Stimulated activated naive B cell treated with anti-CD40 and anti-IgM and Interleukin-4, amounts not matched to agents 10 μg/mL and 1 μg/mL and 100 μg/mL, for 72 hours (primary cell): Measurements from ENCODE around the gene QKI.
A peak's percentile ranks its signal among the peaks of the same experiment; 100 is the strongest.

Experiments used
- ATAC-seq, 2 donors: fragments of 150-1000 bp; cut with Tn5 transposase; replicated peaks; 2 replicates each; pipeline ENCODE4 v1.10.0; 2021; ENCODE audit warnings: moderate library complexity in 1 of 2
- DNase-seq: peaks from one replicate; pipeline ENCODE4 v3.0.0; 2021
- H3K27ac Mint-ChIP-seq: one replicate; pipeline ENCODE4 v1.8.0; 2022; ENCODE audit warnings: mild to moderate bottlenecking, mixed read lengths
- H3K27me3 Mint-ChIP-seq, 2 donors: one replicate each; pipeline ENCODE4 v1.8.0; 2022; ENCODE audit warnings: mixed read lengths in 2 of 2
- H3K36me3 Mint-ChIP-seq, 2 donors: one replicate each; pipeline ENCODE4 v1.8.0; 2022; ENCODE audit warnings: mixed read lengths in 2 of 2, mild to moderate bottlenecking in 1 of 2
- H3K4me1 Mint-ChIP-seq, 2 donors: one replicate each; pipeline ENCODE4 v1.8.0; 2022; ENCODE audit warnings: mixed read lengths in 2 of 2, mild to moderate bottlenecking in 1 of 2
- H3K4me3 Mint-ChIP-seq, 2 donors: one replicate each; pipeline ENCODE4 v1.8.0; 2022; ENCODE audit warnings: mild to moderate bottlenecking in 2 of 2, mixed read lengths in 2 of 2, moderate library complexity in 1 of 2
- H3K9me3 Mint-ChIP-seq, 2 donors: one replicate each; pipeline ENCODE4 v1.8.0; 2022; ENCODE audit warnings: mixed read lengths in 2 of 2, mild to moderate bottlenecking in 1 of 2

Gene QKI

GRCh38 chr6:163539101-163539762 is 124.7 kb downstream of the QKI start:
- Mint-ChIP-seq H3K36me3 (peaks cover 24 to 34% of the 10 kb centered on the region in 2 donors), H3K27me3 (no peaks in the 10 kb centered on the region), H3K9me3 (no peaks in the 10 kb centered on the region), H3K4me3 (no peak overlapping the region), H3K27ac (no peak overlapping the region), H3K4me1 (peaks cover 17 to 32% of the 10 kb centered on the region in 2 donors)
- DNase-seq (no peak), ATAC-seq (no peak)

- Mint-ChIP-seq H3K9me3 (no peaks in the 10 kb centered on the region), H3K27me3 (no peaks in the 10 kb centered on the region), H3K36me3 (peaks cover 18 to 24% of the 10 kb centered on the region in 2 donors), H3K4me1 (peaks cover 14 to 24% of the 10 kb centered on the region in 2 donors), H3K27ac (no peak overlapping the region), H3K4me3 (no peak overlapping the region)
- DNase-seq (no peak), ATAC-seq (no peak)
These were observed 128.8 kb downstream of the QKI start for GRCh38 chr6:163543321-163543720.

GRCh38 chr6:163545370-163545769 is 130.9 kb downstream of the QKI start:
- Mint-ChIP-seq H3K27me3 (no peaks in the 10 kb centered on the region), H3K9me3 (no peaks in the 10 kb centered on the region), H3K36me3 (peaks cover 14 to 31% of the 10 kb centered on the region in 2 donors), H3K4me1 (peaks cover 10 to 15% of the 10 kb centered on the region in 2 donors), H3K4me3 (no peak overlapping the region), H3K27ac (no peak overlapping the region)
- DNase-seq = no peak
- no peak for ATAC-seq

GRCh38 chr6:163547287-163547686 is 132.8 kb downstream of the QKI start:
- H3K4me1 Mint-ChIP-seq = peaks cover 2 to 3% of the 10 kb centered on the region in 2 donors
- no peak for DNase-seq
- no peaks in the 10 kb centered on the region for H3K9me3 Mint-ChIP-seq
- no peak for ATAC-seq
- H3K36me3 Mint-ChIP-seq = peaks cover 8 to 34% of the 10 kb centered on the region in 2 donors
- H3K27me3 Mint-ChIP-seq = no peaks in the 10 kb centered on the region
- no peak overlapping the region for H3K27ac Mint-ChIP-seq
- no peak overlapping the region for H3K4me3 Mint-ChIP-seq

GRCh38 chr6:163548624-163549023 is 134.1 kb downstream of the QKI start:
- peaks cover 2 to 3% of the 10 kb centered on the region in 2 donors for H3K4me1 Mint-ChIP-seq
- peaks cover 13 to 39% of the 10 kb centered on the region in 2 donors for H3K36me3 Mint-ChIP-seq
- no peak overlapping the region for H3K27ac Mint-ChIP-seq
- no peaks in the 10 kb centered on the region for H3K9me3 Mint-ChIP-seq
- DNase-seq (no peak), ATAC-seq (no peak)
- H3K27me3 Mint-ChIP-seq = no peaks in the 10 kb centered on the region
- H3K4me3 Mint-ChIP-seq = no peak overlapping the region

- Mint-ChIP-seq H3K36me3 (peaks cover 33 to 48% of the 10 kb centered on the region in 2 donors), H3K4me3 (no peak overlapping the region)
These were observed 139.5 kb downstream of the QKI start for GRCh38 chr6:163554032-163554431.

GRCh38 chr6:163554663-163555062 is 140.1 kb downstream of the QKI start:
- H3K4me1 Mint-ChIP-seq = peaks cover 7 to 12% of the 10 kb centered on the region in 2 donors
- ATAC-seq (peak; percentile 48 to 63), DNase-seq (peak; percentile 20)
- peaks cover 33 to 47% of the 10 kb centered on the region in 2 donors for H3K36me3 Mint-ChIP-seq
- no peaks in the 10 kb centered on the region for H3K9me3 Mint-ChIP-seq
- H3K27me3 Mint-ChIP-seq = no peaks in the 10 kb centered on the region
- no peak overlapping the region for H3K4me3 Mint-ChIP-seq
- H3K27ac Mint-ChIP-seq = no peak overlapping the region

More at GRCh38 chr6:163554032-163554431, 139.5 kb downstream of the QKI start:
- Mint-ChIP-seq H3K27ac (no peak overlapping the region), H3K4me1 (peaks cover 7 to 11% of the 10 kb centered on the region in 2 donors), H3K27me3 (no peaks in the 10 kb centered on the region), H3K9me3 (no peaks in the 10 kb centered on the region)
- ATAC-seq (no peak), DNase-seq (no peak)

- DNase-seq = no peak
- Mint-ChIP-seq H3K4me3 (no peak overlapping the region), H3K9me3 (no peaks in the 10 kb centered on the region), H3K27me3 (no peaks in the 10 kb centered on the region), H3K27ac (no peak overlapping the region), H3K4me1 (peaks cover 0 to 11% of the 10 kb centered on the region in 2 donors), H3K36me3 (peaks cover 31 to 47% of the 10 kb centered on the region in 2 donors)
- ATAC-seq = no peak
These were observed 145.1 kb downstream of the QKI start for GRCh38 chr6:163559661-163560060.

GRCh38 chr6:163563318-163563717 is 148.8 kb downstream of the QKI start:
- Mint-ChIP-seq H3K4me1 (peaks cover 0 to 7% of the 10 kb centered on the region in 2 donors), H3K27me3 (no peaks in the 10 kb centered on the region), H3K36me3 (peaks cover 22 to 43% of the 10 kb centered on the region in 2 donors), H3K27ac (no peak overlapping the region), H3K9me3 (no peaks in the 10 kb centered on the region), H3K4me3 (no peak overlapping the region)
- ATAC-seq = no peak
- DNase-seq = no peak

- Mint-ChIP-seq H3K36me3 (peaks cover 15 to 35% of the 10 kb centered on the region in 2 donors), H3K4me1 (peaks cover 0 to 3% of the 10 kb centered on the region in 2 donors), H3K27ac (no peak overlapping the region), H3K4me3 (no peak overlapping the region), H3K27me3 (no peaks in the 10 kb centered on the region), H3K9me3 (no peaks in the 10 kb centered on the region)
- no peak for DNase-seq
- ATAC-seq = no peak
These were observed 150.0 kb downstream of the QKI start for GRCh38 chr6:163564534-163564933.

GRCh38 chr6:163565140-163565539 is 150.6 kb downstream of the QKI start:
- DNase-seq (no peak), ATAC-seq (no peak)
- Mint-ChIP-seq H3K9me3 (no peaks in the 10 kb centered on the region), H3K36me3 (peaks cover 14 to 30% of the 10 kb centered on the region in 2 donors), H3K4me1 (peaks cover 0 to 3% of the 10 kb centered on the region in 2 donors), H3K27ac (no peak overlapping the region), H3K4me3 (no peak overlapping the region), H3K27me3 (no peaks in the 10 kb centered on the region)

GRCh38 chr6:163566056-163566455 is 151.5 kb downstream of the QKI start:
- DNase-seq (no peak), ATAC-seq (no peak)
- peaks cover 18 to 37% of the 10 kb centered on the region in 2 donors for H3K36me3 Mint-ChIP-seq
- no peak overlapping the region for H3K4me3 Mint-ChIP-seq
- H3K9me3 Mint-ChIP-seq = no peaks in the 10 kb centered on the region
- H3K27me3 Mint-ChIP-seq = no peaks in the 10 kb centered on the region
- H3K4me1 Mint-ChIP-seq = no peaks in the 10 kb centered on the region
- no peak overlapping the region for H3K27ac Mint-ChIP-seq

GRCh38 chr6:163568275-163568674 is 153.8 kb downstream of the QKI start:
- no peaks in the 10 kb centered on the region for H3K9me3 Mint-ChIP-seq
- H3K4me1 Mint-ChIP-seq = no peaks in the 10 kb centered on the region
- no peak for DNase-seq
- no peaks in the 10 kb centered on the region for H3K27me3 Mint-ChIP-seq
- H3K4me3 Mint-ChIP-seq = no peak overlapping the region
- H3K36me3 Mint-ChIP-seq = peaks cover 20 to 40% of the 10 kb centered on the region in 2 donors
- no peak for ATAC-seq
- no peak overlapping the region for H3K27ac Mint-ChIP-seq

GRCh38 chr6:163570579-163571231 is 156.2 kb downstream of the QKI start:
- DNase-seq (no peak), ATAC-seq (no peak)
- Mint-ChIP-seq H3K4me1 (no peaks in the 10 kb centered on the region), H3K4me3 (no peak overlapping the region), H3K27me3 (no peaks in the 10 kb centered on the region), H3K36me3 (peaks cover 15 to 25% of the 10 kb centered on the region in 2 donors), H3K27ac (no peak overlapping the region), H3K9me3 (no peaks in the 10 kb centered on the region)

- peaks cover 12 to 19% of the 10 kb centered on the region in 2 donors for H3K36me3 Mint-ChIP-seq
- DNase-seq (no peak), ATAC-seq (no peak)
- H3K27ac Mint-ChIP-seq = no peak overlapping the region
- H3K4me3 Mint-ChIP-seq = no peak overlapping the region
- no peaks in the 10 kb centered on the region for H3K9me3 Mint-ChIP-seq
- H3K4me1 Mint-ChIP-seq = no peaks in the 10 kb centered on the region
- no peaks in the 10 kb centered on the region for H3K27me3 Mint-ChIP-seq
These were observed 157.2 kb downstream of the QKI start for GRCh38 chr6:163571730-163572129.
